Fibroblast of peridontal ligament (primary cell): ENCODE data around the gene NXPH2.
A peak's percentile ranks its signal among the peaks of the same experiment; 100 is the strongest.
"Not testable (repeated sequence)": the region's sequence is repeated elsewhere in the genome, so short reads cannot be mapped to it uniquely, and the experiment has no call there.

ENCODE experiments used
- DNase-seq: peaks from one replicate; pipeline ENCODE4 v3.0.0-alpha.2; 2010; ENCODE audit errors: extremely low read depth

The NXPH2 gene

DNA sequence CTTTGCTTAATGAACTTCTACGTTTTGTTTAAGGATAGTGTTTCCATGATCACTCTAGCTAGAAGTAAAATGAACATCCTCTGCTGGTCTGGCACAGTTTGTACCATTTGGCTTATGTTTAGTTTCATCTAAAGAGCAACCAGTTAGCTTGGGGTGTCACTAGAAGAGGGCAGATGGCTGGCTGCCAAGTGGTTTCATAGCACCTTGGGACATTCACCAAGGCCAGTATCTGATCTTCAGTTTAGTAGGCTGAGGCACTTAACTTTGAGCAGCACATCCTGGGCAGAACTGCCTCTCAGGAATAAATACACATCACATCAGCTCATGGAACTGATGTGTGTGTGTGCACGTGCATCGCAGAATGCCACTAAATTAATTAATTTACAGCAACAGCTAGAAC, 68.4 kb downstream of the NXPH2 start:
- DNase-seq: no peak

DNA sequence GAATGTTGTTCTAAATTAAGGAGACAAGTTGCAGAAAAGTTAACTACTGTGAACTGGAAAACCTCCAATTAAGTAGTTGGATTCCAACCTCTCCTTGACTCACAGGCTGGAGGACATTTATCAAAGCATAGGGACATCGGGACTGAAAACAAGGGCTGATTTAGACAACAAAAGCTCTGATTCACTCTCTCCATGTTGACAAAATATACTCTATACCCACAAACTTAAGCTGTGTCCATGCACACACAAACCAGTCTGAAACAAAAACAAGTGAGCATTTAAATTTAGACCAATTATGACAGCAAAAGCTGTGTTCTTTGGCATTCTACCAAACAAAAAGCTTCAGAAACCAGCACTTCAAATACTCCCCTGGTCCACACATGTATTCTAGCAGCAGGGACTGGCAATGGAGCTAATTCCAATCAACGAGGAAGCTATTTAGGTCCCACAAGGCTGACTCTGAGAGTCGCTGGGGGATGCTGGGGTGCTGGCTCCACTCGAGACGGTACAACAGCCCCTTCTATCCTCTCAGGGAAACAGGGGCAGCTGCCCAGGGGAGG, 71.4 kb downstream of the NXPH2 start:
- DNase-seq: peak; percentile 63

DNA sequence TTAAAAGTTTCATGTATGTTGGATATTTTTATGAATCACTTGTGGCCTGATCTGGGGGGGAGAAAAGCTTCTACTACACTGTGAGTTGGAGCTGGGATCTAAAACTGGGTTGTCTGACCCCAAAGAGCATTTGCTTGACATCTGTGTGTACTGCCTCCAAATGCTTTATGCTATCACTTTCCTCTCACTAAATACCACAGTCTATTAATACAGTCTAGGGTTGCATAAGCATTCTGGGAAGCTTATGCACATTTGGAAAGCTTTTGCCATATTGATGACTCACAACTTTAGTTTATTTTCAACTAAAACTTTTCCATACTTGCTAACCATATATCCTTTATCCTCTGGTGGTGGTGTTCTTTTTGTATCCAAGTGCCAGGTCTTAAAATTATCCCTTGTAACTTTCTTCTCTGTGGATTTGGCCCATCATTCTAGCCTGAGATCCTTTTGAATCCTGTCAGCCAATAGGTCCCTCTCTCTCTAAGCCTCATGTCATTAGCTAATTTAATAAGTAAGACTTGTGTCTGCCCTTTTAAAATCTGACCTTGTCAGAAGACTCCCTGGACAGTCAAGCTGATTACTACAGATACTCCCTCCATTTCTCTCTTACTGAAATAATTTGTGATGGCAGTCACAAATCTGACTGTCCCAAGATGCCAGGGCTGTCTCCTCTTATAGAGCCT, 72.7 kb downstream of the NXPH2 start:
- DNase-seq: peak; percentile 97

DNA sequence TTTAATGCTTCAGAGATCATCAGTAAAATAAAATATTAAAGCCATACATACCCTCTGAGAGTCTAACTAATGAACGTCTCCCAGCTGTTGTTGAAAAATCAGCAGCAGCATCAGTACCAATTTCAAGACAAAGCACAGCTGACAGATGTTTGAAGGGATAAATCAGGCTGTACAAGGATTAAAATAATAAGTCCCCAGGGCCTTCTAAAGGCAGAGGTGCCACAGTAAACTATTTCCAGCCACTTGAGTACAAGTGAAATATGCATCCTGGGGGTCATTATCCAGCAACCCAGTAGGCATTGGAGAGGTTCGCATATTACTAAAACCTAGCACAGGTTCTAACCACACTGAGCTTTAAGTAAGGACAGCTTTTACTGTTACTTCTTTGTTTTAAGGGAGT, 76.9 kb downstream of the NXPH2 start:
- DNase-seq: no peak

DNA sequence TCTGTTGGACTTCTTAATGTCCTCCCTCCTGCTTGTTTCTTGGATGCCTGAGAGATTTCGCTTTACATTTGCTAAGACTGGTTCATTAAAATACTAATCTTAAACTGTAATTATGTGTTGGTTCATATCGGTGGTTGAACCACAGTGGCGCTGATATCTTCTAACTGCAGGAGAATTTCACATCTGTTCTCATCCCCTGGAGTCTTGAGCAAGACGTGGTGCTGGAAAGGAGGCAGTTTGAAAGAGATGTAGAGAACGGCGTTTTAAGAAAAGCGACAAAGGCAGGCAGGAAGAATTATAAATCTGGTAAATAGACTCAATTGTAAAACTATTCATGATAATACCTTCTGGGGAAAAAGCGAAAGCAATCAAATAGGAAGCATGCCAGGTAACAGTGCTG, 79.5 kb downstream of the NXPH2 start:
- no peak for DNase-seq

DNA sequence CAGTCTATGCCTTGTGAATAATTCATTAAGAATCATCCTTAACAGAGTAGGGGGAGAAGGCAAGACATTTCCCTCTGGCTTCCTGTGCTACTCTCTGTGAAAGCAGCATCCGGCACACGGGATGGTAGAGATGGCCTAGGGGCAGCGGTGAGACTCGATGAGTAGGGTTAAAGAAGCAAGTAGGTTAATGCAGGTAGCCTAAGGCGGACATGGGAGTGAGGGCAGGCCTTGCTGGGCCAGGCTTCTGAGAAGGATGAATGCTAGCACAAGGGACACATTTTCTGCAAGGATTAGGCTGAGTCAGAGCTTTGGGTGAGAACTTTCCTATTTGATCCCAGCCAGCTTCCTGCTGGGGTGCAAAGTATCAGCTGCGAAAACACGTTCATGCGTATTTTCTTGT, 80.8 kb downstream of the NXPH2 start:
- DNase-seq: no peak

DNA sequence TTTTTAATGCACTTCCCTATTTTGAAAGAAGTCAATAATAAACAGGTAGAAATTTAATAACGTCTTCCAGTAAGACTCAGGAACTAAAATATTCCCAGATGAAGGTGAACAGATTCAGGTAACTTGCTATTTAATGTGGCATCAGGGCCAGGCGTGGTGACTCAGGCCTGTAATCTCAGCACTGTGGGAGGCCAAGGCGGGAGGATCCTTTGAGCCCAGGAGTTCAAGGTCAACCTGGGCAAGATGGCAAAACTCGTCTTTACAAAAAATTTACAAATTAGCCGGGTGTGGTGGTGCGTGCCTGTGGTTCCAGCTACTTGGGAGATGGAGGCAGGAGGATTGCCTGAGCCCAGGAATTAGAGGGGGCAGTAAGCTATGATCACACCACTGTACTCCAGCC, 81.8 kb downstream of the NXPH2 start:
- DNase-seq: no peak

DNA sequence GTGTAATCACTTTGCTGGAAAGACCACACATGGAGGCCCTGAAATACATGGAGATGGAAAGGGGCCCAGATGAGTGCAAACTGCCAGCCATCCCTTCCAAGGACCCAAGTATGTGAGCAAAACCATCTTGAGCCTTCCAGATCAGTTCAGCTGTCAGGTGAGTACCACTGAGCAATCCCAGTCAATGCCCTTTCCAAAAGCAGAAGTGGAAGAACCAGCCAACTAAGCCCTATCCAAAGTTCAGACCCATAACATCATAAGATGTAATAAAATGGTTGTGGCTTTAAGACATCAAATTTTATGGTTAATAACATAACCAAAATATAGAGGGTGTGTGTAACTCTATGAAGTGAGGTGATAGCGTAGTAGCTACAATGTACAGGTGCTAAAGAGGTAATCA, 88.5 kb downstream of the NXPH2 start:
- no peak for DNase-seq

DNA sequence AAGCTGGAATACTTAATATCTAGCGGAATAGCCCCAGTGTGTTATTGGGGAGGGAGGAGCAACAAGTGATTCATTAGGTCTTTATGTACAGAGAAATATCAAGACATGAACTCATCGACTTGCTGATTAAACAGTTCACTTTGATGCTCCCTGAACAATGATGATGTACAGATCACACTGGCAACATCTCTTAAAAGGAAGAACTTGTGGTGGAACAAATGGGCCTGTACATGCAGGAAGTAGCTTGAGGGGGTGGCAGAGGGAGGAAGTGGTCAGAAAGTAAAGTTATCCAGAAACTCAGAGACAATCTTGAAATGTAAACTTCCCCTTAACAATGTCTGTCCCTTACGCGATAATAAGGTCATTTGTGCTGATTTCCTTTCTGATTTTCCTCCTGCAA, 90.5 kb downstream of the NXPH2 start:
- DNase-seq: no peak

DNA sequence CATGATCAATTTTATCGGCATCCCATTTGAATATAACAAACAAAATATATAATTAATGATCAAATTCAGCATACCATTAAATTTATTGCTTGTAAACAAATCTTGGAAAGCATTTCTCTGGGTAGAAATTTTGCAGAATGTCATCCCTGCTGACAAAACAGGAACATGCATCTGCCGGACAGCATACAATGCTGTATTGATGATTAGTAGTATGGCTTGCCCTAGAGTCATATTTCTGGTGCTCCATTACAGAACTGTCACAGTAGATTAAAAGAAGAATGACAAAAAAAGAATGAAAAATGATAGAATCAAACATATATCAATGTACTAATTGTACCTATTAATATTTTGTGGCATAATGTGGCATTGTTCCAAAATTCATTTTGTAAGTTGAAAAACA, 98.0 kb downstream of the NXPH2 start:
- DNase-seq: no peak

DNA sequence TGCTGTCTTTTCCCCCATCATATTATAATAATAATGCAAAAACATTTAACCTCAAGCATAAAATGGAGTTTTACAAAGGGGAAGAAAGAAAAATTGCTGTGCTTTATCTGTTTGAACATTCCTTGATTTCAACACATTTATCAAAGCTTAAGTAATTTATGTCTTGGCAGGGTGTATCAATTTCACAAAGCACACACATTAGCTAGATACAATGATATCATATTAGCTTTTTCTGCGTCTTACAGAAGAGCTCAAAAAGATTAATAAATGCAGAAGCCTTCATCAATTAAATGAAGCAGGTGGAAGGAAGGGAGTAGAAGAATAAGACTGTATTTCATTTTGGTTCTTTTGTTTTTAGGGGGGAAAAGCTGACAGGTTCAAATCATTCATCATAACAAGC, 103.0 kb downstream of the NXPH2 start:
- DNase-seq: no peak

DNA sequence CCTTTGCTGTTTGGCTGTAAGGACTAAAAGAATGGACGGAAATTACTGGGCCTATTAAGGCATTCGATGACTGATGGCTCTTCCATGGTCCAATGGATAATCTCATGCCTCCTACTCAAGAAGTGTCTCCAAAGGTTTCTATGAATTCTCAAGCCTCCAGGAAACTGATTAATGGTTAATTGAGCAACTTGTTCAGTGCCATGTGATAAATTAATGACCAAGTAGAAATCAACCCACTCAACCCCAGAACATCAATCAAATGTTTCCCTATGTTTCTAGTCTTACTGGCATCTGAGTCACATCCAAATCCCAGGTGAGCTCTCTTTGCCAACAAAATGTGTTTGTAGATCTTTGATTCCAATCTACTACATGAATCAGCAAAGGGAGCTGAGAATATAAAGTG, 103.6 kb downstream of the NXPH2 start:
- no peak for DNase-seq

DNA sequence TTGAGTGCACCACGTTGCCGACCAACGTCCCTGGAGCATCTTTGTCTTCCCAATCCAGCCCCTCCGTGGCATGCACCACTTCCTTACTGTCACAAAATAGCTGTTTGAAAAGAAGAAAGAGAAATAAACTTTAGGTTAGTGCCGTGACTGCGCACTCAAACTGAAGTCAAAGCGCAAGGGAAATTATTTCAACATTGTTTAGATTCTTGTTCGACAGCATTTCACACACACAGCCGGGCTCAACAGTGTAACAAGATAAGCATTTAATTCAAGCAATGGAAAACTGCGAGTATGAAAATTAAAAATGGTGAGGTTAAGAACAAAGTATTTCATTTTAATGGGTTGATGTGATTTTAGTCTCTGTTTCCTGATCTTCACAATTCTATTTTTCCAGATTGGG, 108.6 kb downstream of the NXPH2 start:
- no peak for DNase-seq

DNA sequence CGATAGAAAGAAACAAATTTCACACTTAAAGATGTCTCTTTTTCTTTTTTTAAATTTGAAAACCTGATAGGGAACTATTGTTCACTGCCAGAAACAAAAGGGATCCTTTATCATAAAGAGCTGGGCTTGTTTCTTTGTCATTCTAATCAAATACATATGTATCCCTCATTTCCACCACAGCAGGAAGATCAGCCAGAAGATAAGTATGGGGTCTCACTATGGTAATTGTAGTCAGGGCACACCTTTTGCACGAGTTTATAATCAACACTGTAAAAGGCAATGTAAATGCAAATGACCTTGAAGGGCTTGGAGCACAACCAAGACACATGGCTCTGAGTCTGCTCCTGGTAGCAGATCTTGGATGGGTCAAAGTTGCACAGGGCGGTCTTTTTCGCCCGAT, 109.5 kb downstream of the NXPH2 start:
- no peak for DNase-seq

DNA sequence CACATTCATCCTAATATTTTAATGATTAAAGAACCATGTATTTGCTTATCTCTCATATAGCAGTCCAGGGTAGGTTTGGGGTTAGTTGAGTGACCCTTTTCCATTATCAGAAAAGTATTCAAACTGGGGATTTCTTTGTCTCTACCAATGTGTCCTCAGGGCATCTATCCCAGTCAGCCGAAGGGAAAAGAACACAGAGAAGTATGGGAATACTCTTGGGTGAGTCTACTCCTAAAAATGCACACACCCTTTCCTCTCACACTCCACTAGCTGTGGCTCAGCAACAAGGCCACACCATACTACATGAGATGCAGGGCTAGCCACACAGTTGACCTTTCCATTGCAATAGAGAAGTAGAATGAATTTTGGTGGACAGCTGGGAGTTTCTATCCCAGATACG, 114.3 kb downstream of the NXPH2 start:
- DNase-seq: no peak

DNA sequence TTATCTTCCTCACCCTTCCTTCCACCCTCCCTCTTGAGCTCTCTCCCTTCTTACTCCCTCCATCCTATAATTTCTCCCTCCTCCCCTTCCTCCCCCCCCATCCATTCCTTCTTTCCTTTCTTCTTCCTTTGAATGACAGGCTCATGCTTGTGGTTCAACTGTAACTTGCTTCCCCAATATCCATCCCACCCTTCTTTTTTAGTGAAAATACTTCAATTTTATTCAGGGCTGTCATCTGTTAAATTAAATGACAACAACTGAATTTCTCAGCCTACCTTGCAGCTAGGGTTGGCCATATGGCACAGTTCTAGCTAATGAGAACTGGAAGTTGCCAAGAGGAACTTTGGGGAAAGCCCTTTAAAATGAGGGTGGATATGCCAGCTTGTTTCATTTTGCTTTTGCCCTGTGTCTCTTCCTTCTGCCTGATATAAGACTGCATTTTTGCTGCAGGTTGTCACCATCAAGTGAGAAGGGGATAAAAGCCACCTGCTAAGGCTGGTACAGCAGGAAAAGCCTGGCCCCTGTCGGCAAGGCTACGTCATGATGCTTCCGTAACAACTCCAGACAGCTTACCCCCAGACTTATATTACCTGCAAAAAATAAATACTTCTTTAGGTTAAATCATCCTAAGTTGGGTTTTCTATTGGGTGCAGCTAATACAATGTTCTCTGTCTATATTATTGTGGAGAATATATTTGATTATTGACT, 121.8 kb downstream of the NXPH2 start:
- no peak for DNase-seq

DNA sequence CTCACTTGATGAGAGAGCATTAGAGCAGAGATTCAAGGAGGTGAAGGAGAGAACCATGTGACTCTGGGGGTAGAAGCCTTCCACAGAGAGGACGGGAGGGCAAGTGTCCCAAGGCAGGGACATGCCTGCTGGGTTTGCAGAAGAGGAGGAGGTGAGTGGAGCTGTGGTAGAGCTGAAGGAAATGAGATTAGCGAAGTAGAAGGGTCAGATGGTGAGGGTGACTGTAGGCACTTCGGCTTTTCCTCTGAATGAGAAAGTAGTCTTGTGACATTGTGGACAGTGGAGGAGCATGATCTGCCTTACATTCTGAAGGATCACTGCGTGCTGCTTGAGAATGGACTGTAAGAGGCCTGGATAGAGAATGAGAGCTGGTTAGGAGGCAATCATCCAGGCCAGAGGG, 126.0 kb downstream of the NXPH2 start:
- no peak for DNase-seq

DNA sequence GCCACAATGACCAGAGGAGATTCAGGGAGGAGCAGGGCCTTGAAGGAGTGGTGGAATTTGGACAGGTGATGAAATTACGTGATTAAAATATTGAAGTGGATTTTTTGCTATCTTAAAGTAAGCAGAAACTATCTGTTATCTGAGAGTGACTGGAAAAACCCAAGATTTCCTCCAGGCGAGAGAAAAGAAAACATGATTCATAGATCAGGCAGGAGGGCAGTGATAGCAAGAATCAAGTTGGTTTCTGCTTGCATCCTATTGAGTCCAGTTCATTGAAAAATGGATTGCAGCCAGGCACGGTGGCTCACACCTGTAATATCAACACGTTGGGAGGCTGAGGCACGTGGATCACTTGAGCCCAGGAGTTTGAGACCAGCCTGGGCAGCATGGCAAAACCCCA, 127.8 kb downstream of the NXPH2 start:
- no peak for DNase-seq

DNA sequence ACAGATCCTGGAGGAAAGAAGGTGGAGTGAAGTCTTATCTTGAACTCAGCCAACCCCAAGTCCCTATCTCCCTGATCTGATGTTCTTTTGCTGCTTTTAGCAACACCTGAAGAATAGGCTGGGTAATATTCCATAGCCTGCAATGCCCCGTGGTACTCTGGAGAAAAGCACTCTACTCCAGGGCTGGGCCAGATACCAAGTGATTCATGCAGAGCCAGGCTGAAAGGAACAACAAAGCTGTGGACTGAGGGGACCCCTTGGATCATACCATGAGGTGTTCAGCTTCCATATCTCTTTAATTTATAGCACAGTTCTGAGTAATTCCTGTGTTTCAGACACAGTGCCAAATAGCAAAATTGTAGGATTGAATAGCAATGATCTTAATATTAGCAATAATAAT, 130.6 kb downstream of the NXPH2 start:
- DNase-seq: no peak

DNA sequence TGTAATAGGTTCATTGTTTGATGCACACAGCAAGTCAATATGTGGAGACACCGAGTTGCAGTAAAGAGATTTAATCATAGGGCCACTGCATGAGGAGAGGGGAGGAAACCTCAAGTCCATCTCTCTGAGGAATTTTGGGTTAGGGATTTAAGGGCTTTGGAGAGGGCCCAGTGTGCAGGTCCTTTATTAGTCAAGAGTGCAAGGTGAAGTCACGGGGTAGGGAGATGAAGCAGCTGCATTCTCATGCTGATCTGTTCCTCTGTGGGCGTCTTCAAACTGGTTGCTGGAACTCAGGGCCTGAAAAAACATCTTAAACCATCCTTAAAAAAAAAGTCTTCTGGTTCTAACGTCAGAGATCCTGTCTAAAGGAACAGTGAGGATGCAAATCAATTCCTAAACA, 131.6 kb downstream of the NXPH2 start:
- no peak for DNase-seq

DNA sequence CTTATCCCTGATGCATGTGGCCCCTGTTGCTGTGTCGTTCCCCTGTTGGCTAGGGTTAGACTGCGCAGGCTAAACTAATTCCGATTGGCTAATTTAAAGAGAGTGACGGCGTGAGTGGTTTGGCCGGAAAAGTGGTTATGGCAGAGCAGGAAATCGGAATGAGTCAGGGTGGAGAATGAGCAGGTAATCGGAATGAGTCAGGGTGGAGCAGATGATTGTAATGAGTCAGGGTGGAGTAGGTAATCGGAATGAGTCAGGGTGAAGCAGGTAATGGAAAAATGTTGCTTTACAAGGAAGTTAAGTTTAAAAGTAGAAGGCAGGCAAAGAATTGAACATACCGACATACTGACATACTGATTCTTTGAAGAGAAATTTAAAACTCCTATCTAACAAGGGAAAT, 135.4 kb downstream of the NXPH2 start:
- DNase-seq: not testable (repeated sequence)

DNA sequence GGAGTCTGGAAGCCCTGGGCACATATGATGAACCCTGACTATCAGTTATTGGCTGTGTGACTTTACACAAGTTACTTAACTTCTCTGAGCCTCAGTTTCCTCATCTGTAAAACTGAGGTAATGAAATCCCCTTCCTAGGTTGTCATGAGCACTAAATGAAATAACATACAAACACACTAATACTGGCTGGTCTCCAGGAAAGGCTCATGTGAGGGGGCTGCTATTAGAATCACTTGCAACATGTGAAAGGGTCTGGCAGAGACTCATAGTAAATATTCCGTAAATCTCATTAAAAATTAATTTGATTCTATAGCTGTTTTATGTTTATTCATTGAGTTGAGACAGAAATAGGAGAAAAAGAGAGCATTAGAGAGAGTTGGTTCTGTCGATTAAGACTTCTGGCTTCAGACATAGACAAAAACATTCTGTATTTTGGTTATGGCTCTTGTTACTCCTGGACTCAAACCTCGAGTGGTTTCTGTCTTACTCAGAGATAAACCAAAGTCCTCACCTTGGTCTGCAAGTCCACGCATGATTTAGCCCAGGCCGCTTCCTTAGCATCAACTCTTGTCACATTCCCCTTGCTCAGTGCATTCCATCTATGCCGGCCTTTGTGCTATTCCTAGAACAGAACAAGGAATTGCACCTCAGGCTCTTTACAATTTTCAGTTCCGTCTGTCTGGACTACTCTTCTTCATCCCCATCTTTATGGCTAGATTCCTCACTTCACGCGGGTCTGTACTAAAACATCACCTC, 139.1 kb downstream of the NXPH2 start:
- DNase-seq: no peak

DNA sequence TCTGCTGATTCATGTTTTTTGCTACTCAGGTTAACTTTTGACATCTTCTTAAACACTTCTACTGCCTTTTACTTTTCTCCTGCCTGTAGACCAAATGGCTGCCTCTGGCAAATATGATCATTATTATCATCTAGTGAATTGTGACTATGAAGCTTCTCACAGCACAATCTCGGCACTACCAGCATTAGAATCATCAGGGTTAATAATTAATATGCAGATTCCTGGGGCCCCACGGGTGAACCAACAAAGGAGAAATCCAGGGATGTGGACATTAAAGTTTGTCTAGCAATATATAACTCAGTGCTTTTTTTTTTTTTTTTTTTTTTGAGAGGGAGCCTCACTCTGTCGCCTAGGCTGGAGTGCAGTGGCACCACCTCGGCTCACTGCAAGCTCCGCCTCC, 142.5 kb downstream of the NXPH2 start:
- DNase-seq: no peak
